Tibial nerve (tissue), 4 donors: ENCODE measurements around the gene RAP1GAP2. TPM values are rescaled to one million over a fixed set of nuclear protein-coding genes. Genes with fewer than 3 reads are reported as not detected.

Experiments used
- DNase-seq, 2 donors: peaks; one replicate each; pipeline ENCODE4 v3.0.0-alpha.2; 2019; ENCODE audit warnings: low spot score in 2 of 2
- H3K27ac ChIP-seq, 4 donors: fragments of 200-600 bp; sonication (generic) in 3 of 4; one replicate each; pipeline ENCODE4 v1.5.1; 2017 to 2019; ENCODE audit warnings: mild to moderate bottlenecking in 1 of 4
- H3K27me3 ChIP-seq, 2 donors: fragments of 200-600 bp; sonication (generic) in 1 of 2; one replicate each; pipeline versions ENCODE4 v1.5.1 to v1.6.0; 2017 to 2019
- H3K36me3 ChIP-seq, 3 donors: fragments of 200-600 bp; sonication (generic); one replicate each; pipeline ENCODE4 v1.5.1; 2018 to 2019
- H3K4me1 ChIP-seq, 4 donors: fragments of 200-600 bp; sonication (generic) in 3 of 4; one replicate each; pipeline ENCODE4 v1.5.1; 2017 to 2019
- H3K4me3 ChIP-seq, 4 donors: fragments of 200-600 bp; sonication (generic) in 3 of 4; one replicate each; pipeline ENCODE4 v1.5.1; 2017 to 2019; ENCODE audit warnings: mild to moderate bottlenecking in 1 of 4, moderate library complexity in 1 of 4
- H3K9me3 ChIP-seq, 4 donors: fragments of 200-600 bp; sonication (generic) in 3 of 4; one replicate each; pipeline ENCODE4 v1.5.1; 2017 to 2019
- EP300 ChIP-seq, 2 donors: sonication (generic); formaldehyde crosslinking; IDR thresholded peaks; one replicate each; pipeline ENCODE4 v1.6.1; 2017; ENCODE audit warnings: antibody characterized with exemption in 2 of 2, mild to moderate bottlenecking in 1 of 2
- POLR2A ChIP-seq, 2 donors: fragments of 450-650 bp; IDR thresholded peaks; one replicate each; pipeline ENCODE4 v1.6.1; 2017; ENCODE audit warnings: antibody characterized with exemption in 2 of 2, mild to moderate bottlenecking in 2 of 2, moderate library complexity in 2 of 2
- WGBS, 2 donors: methylation state at CpG; one replicate each; pipeline ENCODE4 v1.1.5; 2018; 5-methylcytosine and 5-hydroxymethylcytosine counted together
- total RNA-seq, 4 donors: library from RNA; depleted of rRNA; stranded (reverse); fragments of >200 nt; gene quantifications; one replicate each; pipeline ENCODE4 v1.1.0, GENCODE V29; 2016
- TF ChIP-seq, protein P1 (sequence below), 5 experiments: fragments of 200-600 bp in 3 of 5; fragments of 450-650 bp in 2 of 5; sonication (generic) in 3 of 5; IDR thresholded peaks; one replicate each; pipeline ENCODE4 v1.5.1; 2016 to 2019; ENCODE audit warnings: antibody characterized with exemption in 5 of 5, mild to moderate bottlenecking in 3 of 5, moderate library complexity in 2 of 5

RAP1GAP2 gene
- total RNA-seq, 4 donors from 2014 or later = 5.4 to 18.2 (median 11.9) TPM

DNA sequence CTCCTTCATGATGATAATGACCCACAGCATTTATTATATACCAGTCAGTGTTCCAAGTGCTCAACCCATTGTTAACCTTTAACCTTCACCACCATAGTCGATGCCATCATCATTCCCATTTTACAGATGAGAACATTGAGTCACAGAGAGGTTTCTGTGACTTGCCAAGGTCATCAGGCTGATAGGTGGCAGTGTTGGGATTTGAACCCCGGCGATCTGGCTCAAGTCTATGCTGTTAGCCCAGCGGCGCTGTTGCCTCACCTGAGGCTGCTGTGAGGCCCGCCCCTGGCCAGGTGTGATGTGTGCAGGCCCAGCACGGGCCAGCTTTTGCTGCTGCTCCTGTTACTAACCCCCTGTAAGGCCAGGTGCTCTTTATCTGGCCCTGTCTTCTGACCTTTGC, 166.0 kb downstream of the RAP1GAP2 start:
- H3K9me3 ChIP-seq = no peaks in the 10 kb centered on the region
- 94% methylated on average over 7 of the region's 7 CpGs for WGBS, 2 donors
- peaks cover 0 to 32% (median 18%) of the 10 kb centered on the region in 4 donors for H3K4me1 ChIP-seq
- DNase-seq = no peak
- no peaks in the 10 kb centered on the region for H3K27me3 ChIP-seq
- TF ChIP-seq, protein P1, sequence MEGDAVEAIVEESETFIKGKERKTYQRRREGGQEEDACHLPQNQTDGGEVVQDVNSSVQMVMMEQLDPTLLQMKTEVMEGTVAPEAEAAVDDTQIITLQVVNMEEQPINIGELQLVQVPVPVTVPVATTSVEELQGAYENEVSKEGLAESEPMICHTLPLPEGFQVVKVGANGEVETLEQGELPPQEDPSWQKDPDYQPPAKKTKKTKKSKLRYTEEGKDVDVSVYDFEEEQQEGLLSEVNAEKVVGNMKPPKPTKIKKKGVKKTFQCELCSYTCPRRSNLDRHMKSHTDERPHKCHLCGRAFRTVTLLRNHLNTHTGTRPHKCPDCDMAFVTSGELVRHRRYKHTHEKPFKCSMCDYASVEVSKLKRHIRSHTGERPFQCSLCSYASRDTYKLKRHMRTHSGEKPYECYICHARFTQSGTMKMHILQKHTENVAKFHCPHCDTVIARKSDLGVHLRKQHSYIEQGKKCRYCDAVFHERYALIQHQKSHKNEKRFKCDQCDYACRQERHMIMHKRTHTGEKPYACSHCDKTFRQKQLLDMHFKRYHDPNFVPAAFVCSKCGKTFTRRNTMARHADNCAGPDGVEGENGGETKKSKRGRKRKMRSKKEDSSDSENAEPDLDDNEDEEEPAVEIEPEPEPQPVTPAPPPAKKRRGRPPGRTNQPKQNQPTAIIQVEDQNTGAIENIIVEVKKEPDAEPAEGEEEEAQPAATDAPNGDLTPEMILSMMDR (IDR thresholded peaks at IDR 0.05) = no peak
- TF ChIP-seq EP300 (IDR thresholded peaks at IDR 0.05) (no peak), POLR2A (IDR thresholded peaks at IDR 0.05) (no peak)
- H3K4me3 ChIP-seq = no peak overlapping the region
- H3K27ac ChIP-seq = no peak overlapping the region
- H3K36me3 ChIP-seq = peaks cover 0 to 7% (median 0%) of the 10 kb centered on the region in 3 donors

DNA sequence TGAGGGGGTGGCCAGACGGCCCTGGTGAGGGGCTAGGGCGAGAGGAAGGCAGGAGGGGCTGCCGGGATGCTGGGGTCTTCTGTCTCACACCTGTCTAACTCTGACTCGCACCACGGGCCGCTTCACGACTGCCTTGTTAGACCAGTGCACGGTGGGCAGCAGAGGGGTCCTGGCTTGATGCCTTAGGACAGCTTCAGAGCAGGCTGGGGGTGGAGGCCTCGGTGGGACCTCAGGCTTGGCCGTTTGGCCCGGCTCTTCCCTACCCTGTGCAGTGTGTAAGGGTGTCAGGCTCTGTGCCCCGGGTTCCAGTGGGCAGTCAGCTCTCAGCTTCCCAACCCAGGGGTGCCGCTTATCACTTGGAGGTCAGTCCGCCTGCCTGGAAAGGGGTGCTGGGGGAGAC, 166.5 kb downstream of the RAP1GAP2 start:
- TF ChIP-seq EP300 (IDR thresholded peaks at IDR 0.05) (no peak), POLR2A (IDR thresholded peaks at IDR 0.05) (no peak)
- TF ChIP-seq, protein P1 (IDR thresholded peaks at IDR 0.05) = no peak
- H3K4me1 ChIP-seq = peaks cover 0 to 29% (median 16%) of the 10 kb centered on the region in 4 donors
- DNase-seq = no peak
- no peaks in the 10 kb centered on the region for H3K27me3 ChIP-seq
- 83 to 91% methylated on average over 6 to 13 of the region's 14 CpGs for WGBS, 2 donors
- peaks cover 0 to 7% (median 0%) of the 10 kb centered on the region in 3 donors for H3K36me3 ChIP-seq
- no peaks in the 10 kb centered on the region for H3K9me3 ChIP-seq
- H3K27ac ChIP-seq = no peak overlapping the region
- no peak overlapping the region for H3K4me3 ChIP-seq

DNA sequence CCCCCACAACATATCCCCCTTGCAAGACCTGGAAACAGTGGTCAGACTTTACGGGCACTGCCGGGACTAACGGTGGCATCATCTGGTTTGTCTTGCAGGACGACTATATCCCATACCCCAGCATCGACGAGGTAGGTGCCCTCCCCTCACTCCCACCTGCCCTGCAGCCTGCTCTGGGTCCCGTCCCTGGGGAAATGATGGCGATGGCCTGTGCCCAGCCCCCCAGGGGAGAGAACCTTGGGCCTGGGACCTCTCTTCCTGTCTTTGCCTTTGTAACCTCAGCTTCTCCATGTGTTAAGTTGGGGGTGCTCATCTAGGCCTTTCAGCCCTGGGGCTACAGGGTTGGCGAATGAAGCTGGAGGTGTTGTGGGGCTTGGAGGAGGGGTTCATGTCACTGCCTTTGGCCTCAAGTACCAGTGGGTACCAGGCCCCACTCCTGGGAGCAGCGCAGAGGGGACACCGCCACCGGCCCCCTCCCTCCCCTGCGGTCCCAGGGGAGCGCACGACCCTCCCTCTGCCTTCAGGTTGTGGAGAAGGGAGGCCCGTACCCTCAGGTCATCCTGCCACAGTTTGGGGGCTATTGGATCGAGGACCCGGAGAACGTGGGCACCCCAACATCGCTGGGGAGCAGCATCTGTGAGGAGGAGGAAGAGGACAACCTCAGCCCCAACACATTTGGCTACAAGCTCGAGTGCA, 167.2 kb downstream of the RAP1GAP2 start:
- WGBS, 2 donors = 87% methylated on average over 20 to 21 of the region's 21 CpGs
- Histone ChIP-seq H3K36me3 (peaks cover 0 to 7% (median 0%) of the 10 kb centered on the region in 3 donors), H3K4me3 (no peak overlapping the region), H3K27me3 (no peaks in the 10 kb centered on the region), H3K9me3 (no peaks in the 10 kb centered on the region), H3K4me1 (peaks cover 0 to 22% (median 11%) of the 10 kb centered on the region in 4 donors), H3K27ac (no peak overlapping the region)
- no peak for DNase-seq
- TF ChIP-seq POLR2A (IDR thresholded peaks at IDR 0.05) = no peak
- TF ChIP-seq, protein P1 (IDR thresholded peaks at IDR 0.05) = no peak
- no peak for TF ChIP-seq EP300 (IDR thresholded peaks at IDR 0.05)

DNA sequence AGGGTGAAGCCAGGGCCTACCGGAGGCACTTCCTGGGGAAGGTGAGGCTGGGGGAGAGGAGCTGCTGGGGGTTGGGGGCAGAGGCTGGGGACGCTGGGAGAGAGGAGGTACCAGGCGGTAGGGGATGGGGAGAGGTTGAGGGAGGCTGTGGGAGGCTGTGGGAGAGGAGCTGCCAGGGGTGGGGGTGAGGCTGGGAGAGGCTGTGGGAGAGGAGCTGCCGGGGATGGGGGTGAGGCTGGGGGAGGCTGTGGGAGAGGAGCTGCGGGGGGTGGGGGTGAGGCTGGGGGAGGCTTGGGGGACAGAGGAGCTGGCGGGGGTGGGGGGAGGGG, 167.8 kb downstream of the RAP1GAP2 start:
- DNase-seq = no peak
- Histone ChIP-seq H3K27ac (no peak overlapping the region), H3K9me3 (no peaks in the 10 kb centered on the region), H3K36me3 (peaks cover 0 to 7% (median 0%) of the 10 kb centered on the region in 3 donors), H3K4me1 (peaks cover 0 to 16% (median 11%) of the 10 kb centered on the region in 4 donors), H3K27me3 (no peaks in the 10 kb centered on the region), H3K4me3 (no peak overlapping the region)
- TF ChIP-seq, protein P1 (IDR thresholded peaks at IDR 0.05) = no peak
- TF ChIP-seq EP300 (IDR thresholded peaks at IDR 0.05) (no peak), POLR2A (IDR thresholded peaks at IDR 0.05) (no peak)
- 53 to 60% methylated on average over 5 to 6 of the region's 6 CpGs for WGBS, 2 donors

DNA sequence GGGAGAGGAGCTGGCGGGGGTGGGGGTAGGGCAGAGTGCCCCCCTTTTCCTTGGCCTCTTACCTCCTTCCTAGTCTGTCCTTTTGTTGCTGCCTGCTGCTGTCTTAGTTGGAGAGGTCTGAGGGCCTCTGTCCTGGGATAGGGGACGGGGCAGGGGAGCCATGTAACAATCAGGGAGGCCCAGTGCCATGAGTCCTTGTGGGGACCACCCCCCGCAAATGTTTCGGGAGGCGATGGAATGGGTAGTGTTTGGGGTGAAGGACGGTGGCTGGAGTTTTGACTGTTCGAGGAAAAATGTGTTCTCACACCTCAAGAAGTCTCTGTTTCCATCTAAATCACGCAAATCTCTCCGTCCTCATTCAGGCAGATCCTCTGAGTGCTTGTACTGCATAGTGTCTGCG, 168.1 kb downstream of the RAP1GAP2 start:
- H3K4me3 ChIP-seq = no peak overlapping the region
- TF ChIP-seq, protein P1 (IDR thresholded peaks at IDR 0.05) = no peak
- TF ChIP-seq EP300 (IDR thresholded peaks at IDR 0.05) (no peak), POLR2A (IDR thresholded peaks at IDR 0.05) (no peak)
- no peaks in the 10 kb centered on the region for H3K27me3 ChIP-seq
- peaks cover 0 to 15% (median 10%) of the 10 kb centered on the region in 4 donors for H3K4me1 ChIP-seq
- H3K36me3 ChIP-seq = peaks cover 0 to 7% (median 0%) of the 10 kb centered on the region in 3 donors
- DNase-seq = no peak
- no peaks in the 10 kb centered on the region for H3K9me3 ChIP-seq
- WGBS, 2 donors = 80 to 86% methylated on average over 10 of the region's 10 CpGs
- H3K27ac ChIP-seq = no peak overlapping the region
